SK-N-SH (cell line): ENCODE data around the gene MYO16. TPM values are rescaled to one million over a fixed set of nuclear protein-coding genes. Genes with fewer than 3 reads are reported as not detected.

Source experiments
- CTCF ChIA-PET: fragments of 300-600, 350-600 bp; formaldehyde crosslinking; extraction: SDS; loops from one replicate; lab custom pipeline; 2021; lab: Yijun Ruan, JAX
- POLR2A ChIA-PET: fragments of 350-600 bp; sonication (Branson Sonifier 250); formaldehyde crosslinking; extraction: SDS; loops from one replicate; lab custom pipeline; 2020; ENCODE audit warnings: antibody characterized with exemption, inconsistent platforms; lab: Yijun Ruan, JAX
- DNase-seq: peaks from one replicate; pipeline ENCODE4 v3.0.0; 2012
- H2AFZ ChIP-seq: fragments of 200-600 bp; sonication (generic); 2 replicates; pipeline ENCODE4 v1.8.1; 2016; ENCODE audit warnings: antibody characterized with exemption, mild to moderate bottlenecking, low read depth
- H3F3A ChIP-seq: fragments of 200-600 bp; sonication (generic); replicated peaks from 2 replicates; pipeline ENCODE3; 2016; ENCODE audit warnings: antibody characterized with exemption, mild to moderate bottlenecking; ENCODE audit not compliant: insufficient read depth
- H3K27ac ChIP-seq, 2 experiments: fragments of 200-500 bp in 1 of 2; fragments of 200-600 bp in 1 of 2; sonication (Bioruptor generic) in 1 of 2; sonication (generic), shearing (Covaris generic) in 1 of 2; 2 replicates each; pipeline versions ENCODE4 v1.5.1 to v1.6.1; 2014 to 2016; ENCODE audit warnings: low read depth in 2 of 2, inconsistent platforms in 1 of 2, low read length in 1 of 2, mild to moderate bottlenecking in 1 of 2, mixed read lengths in 1 of 2
- H3K27me3 ChIP-seq: fragments of 200-600 bp; sonication (generic), shearing (Covaris generic); 2 replicates; pipeline ENCODE4 v1.6.1; 2016; ENCODE audit warnings: mixed run types; ENCODE audit not compliant: insufficient read depth
- H3K36me3 ChIP-seq, 2 experiments: fragments of 200-500 bp in 1 of 2; fragments of 200-600 bp in 1 of 2; sonication (Bioruptor generic) in 1 of 2; sonication (generic) in 1 of 2; replicated peaks in 1 of 2; 2 replicates each; pipeline versions ENCODE3 to v1.5.1; 2014 to 2016; ENCODE audit warnings: low read length in 1 of 2, mild to moderate bottlenecking in 1 of 2; ENCODE audit not compliant: insufficient read depth in 2 of 2, control insufficient read depth in 1 of 2
- H3K4me1 ChIP-seq, 2 experiments: fragments of 200-500 bp in 1 of 2; fragments of 200-600 bp in 1 of 2; sonication (Bioruptor generic) in 1 of 2; sonication (generic), shearing (Covaris generic) in 1 of 2; 2 replicates each; pipeline versions ENCODE4 v1.5.1 to v1.6.1; 2014 to 2016; ENCODE audit warnings: low read depth in 1 of 2, low read length in 1 of 2, mixed run types in 1 of 2; ENCODE audit not compliant: insufficient read depth in 2 of 2, control insufficient read depth in 1 of 2
- H3K4me2 ChIP-seq: fragments of 200-600 bp; sonication (generic), shearing (Covaris generic); 2 replicates; pipeline ENCODE4 v1.6.1; 2017; ENCODE audit warnings: mixed run types
- H3K4me3 ChIP-seq, 2 experiments: fragments of 200-500 bp in 1 of 2; fragments of 200-600 bp in 1 of 2; sonication (Bioruptor generic) in 1 of 2; sonication (generic), shearing (Covaris generic) in 1 of 2; 2 replicates each; pipeline versions ENCODE4 v1.5.1 to v1.8.1; 2014 to 2016; ENCODE audit warnings: low read depth in 2 of 2, inconsistent platforms in 1 of 2, low read length in 1 of 2, mild to moderate bottlenecking in 1 of 2, mixed read lengths in 1 of 2, moderate library complexity in 1 of 2
- H3K79me2 ChIP-seq: fragments of 200-600 bp; sonication (generic); 2 replicates; pipeline ENCODE4 v1.8.1; 2017; ENCODE audit warnings: mild to moderate bottlenecking; ENCODE audit not compliant: insufficient read depth
- H3K9ac ChIP-seq: fragments of 200-600 bp; sonication (generic); 2 replicates; pipeline ENCODE4 v1.6.1; 2017; ENCODE audit warnings: mixed run types
- H3K9me2 ChIP-seq: fragments of 200-600 bp; sonication (generic); 2 replicates; pipeline ENCODE4 v1.6.1; 2017; ENCODE audit warnings: mixed run types
- H3K9me3 ChIP-seq: fragments of 200-600 bp; sonication (generic); 2 replicates; pipeline ENCODE4 v1.6.1; 2017; ENCODE audit warnings: mixed run types, mild to moderate bottlenecking, moderate library complexity
- H4K20me1 ChIP-seq: fragments of 200-600 bp; sonication (generic); 2 replicates; pipeline ENCODE4 v1.6.1; 2017; ENCODE audit warnings: mild to moderate bottlenecking, mixed run types; ENCODE audit not compliant: insufficient read depth
- ELF1 ChIP-seq: IDR thresholded peaks from 2 replicates; pipeline ENCODE4 v1.4.0; 2012
- EZH2phosphoT487 ChIP-seq: fragments of 200-600 bp; sonication (generic); IDR thresholded peaks from 2 replicates; pipeline ENCODE4 v1.6.1; 2017; ENCODE audit warnings: low read depth, mixed run types, mild to moderate bottlenecking, antibody characterized with exemption, moderate library complexity, borderline replicate concordance
- FOSL2 ChIP-seq: IDR thresholded peaks from 2 replicates; pipeline ENCODE4 v1.4.0; 2012; ENCODE audit warnings: low read depth, mild to moderate bottlenecking, moderate library complexity, borderline replicate concordance
- FOXJ3 ChIP-seq: sonication (generic); formaldehyde crosslinking; IDR thresholded peaks from 2 replicates; pipeline ENCODE4 v1.5.1; 2020; ENCODE audit warnings: mild to moderate bottlenecking, missing genetic modification reagents
- GATA2 ChIP-seq: sonication (generic); formaldehyde crosslinking; IDR thresholded peaks from 2 replicates; pipeline ENCODE4 v1.5.0; 2020; ENCODE audit warnings: mild to moderate bottlenecking, missing genetic modification reagents
- MAX ChIP-seq: IDR thresholded peaks from 2 replicates; pipeline ENCODE4 v1.4.0; 2012; ENCODE audit warnings: low read depth
- NFIC ChIP-seq: IDR thresholded peaks from 2 replicates; pipeline ENCODE4 v1.4.0; 2012; ENCODE audit warnings: borderline replicate concordance
- PBX3 ChIP-seq: IDR thresholded peaks from 2 replicates; pipeline ENCODE4; 2012
- RFX5 ChIP-seq: IDR thresholded peaks from 2 replicates; pipeline ENCODE4 v1.6.1; 2012; ENCODE audit warnings: mild to moderate bottlenecking, improper control_type of control experiment, low read length
- RXRA ChIP-seq: IDR thresholded peaks from 2 replicates; pipeline ENCODE4 v1.4.0; 2012; ENCODE audit warnings: low read depth, mild to moderate bottlenecking, borderline replicate concordance
- SMC3 ChIP-seq: IDR thresholded peaks from 2 replicates; pipeline ENCODE4 v1.6.1; 2012; ENCODE audit warnings: low read depth, low read length, improper control_type of control experiment
- TAF1 ChIP-seq: IDR thresholded peaks from 2 replicates; pipeline ENCODE4 v1.6.1; 2012; ENCODE audit warnings: low read depth, mild to moderate bottlenecking, low read length, moderate library complexity, borderline replicate concordance
- TCF12 ChIP-seq: IDR thresholded peaks from 2 replicates; pipeline ENCODE4 v1.4.0; 2012
- TEAD4 ChIP-seq: IDR thresholded peaks from 2 replicates; pipeline ENCODE4 v1.4.0; 2012; ENCODE audit warnings: mild to moderate bottlenecking, borderline replicate concordance; ENCODE audit not compliant: insufficient read depth
- USF1 ChIP-seq: IDR thresholded peaks from 2 replicates; pipeline ENCODE4 v1.4.0; 2012; ENCODE audit warnings: low read depth, borderline replicate concordance
- YY1 ChIP-seq: IDR thresholded peaks from 2 replicates; pipeline ENCODE4 v1.4.0; 2012; ENCODE audit warnings: low read depth, mild to moderate bottlenecking
- WGBS: methylation state at CpG from one replicate; pipeline ENCODE4 v1.1.6; 2017; ENCODE audit warnings: low lambda C conversion rate; 5-methylcytosine and 5-hydroxymethylcytosine counted together
- polyA plus RNA-seq, 3 experiments: library from polyadenylated mRNA; depleted of rRNA; stranded (reverse); fragments of >200 nt; gene quantifications; 2 replicates each; pipeline ENCODE4 v1.2.3, GENCODE V29; 2012
- TF ChIP-seq, protein P1 (sequence below): fragments of 150-350 bp; IDR thresholded peaks from 2 replicates; pipeline ENCODE4 v1.6.1; 2016; ENCODE audit warnings: mild to moderate bottlenecking, low read depth, low read length
- TF ChIP-seq, protein P2 (sequence below): fragments of 150-350 bp; IDR thresholded peaks from 2 replicates; pipeline ENCODE4 v1.6.1; 2017; ENCODE audit warnings: antibody characterized with exemption, low read length, low read depth, borderline replicate concordance

Gene MYO16
- polyA plus RNA-seq, 1 of the 3 experiments (the other 2 are of a cell fraction): 0.07 TPM

DNA sequence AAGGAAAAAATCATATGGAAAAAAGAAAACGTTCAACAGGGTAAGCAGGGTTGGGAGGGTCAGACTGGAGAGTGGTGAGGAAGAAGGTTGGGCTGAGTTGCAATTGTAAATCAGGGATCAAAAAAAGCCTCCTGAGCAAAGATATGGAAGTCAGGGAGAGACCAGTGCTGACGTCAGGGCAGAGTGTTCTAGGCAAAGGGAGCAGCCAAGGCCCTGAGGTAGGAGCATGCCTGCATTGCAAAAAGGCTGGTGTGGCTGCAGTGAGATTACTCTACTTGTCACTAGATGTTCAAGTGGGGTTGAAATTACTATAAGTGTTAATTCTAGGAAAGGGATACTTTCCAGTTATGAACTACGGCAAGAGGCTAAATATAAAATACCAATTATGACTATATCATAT, 562.0 kb downstream of the MYO16 start (continued):
- TF ChIP-seq EZH2phosphoT487: no peak
- TF ChIP-seq YY1: no peak
- TF ChIP-seq PBX3: no peak
- TF ChIP-seq RXRA: no peak
- TF ChIP-seq USF1: no peak

DNA sequence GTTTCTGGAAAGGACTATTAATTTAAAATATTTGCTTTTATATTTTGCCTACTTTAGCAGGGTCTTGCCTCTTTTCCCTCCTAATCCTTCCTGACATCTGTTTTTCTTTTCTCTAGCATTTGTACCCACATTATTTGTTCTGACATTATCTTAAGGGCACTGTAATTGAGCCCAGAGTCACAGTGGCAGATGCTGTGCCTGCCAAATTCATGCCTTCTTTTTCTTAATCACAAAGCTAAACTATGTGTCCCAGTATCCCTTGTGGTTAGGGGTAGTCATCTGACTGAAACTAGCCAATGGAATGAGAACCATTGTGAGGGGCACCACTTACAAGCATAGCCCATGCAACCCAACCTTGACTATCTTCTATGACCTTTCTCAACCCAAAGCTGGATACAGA, 562.9 kb downstream of the MYO16 start:
- Histone ChIP-seq H3K9ac (no peak overlapping the region), H3K27ac (peak overlapping the region in 1 of 2 experiments; percentile 22; a peak in 1 of 4 replicates), H3K4me3 (no peak overlapping the region), H3K4me1 (peaks cover 0 to 5% of the 10 kb centered on the region in 2 experiments; a peak in 2 of 4 replicates), H3K79me2 (no peaks in the 10 kb centered on the region), H4K20me1 (no peaks in the 10 kb centered on the region), H3K27me3 (no peaks in the 10 kb centered on the region), H3F3A (no peaks in the 10 kb centered on the region), H3K36me3 (no peaks in the 10 kb centered on the region), H3K9me2 (no peaks in the 10 kb centered on the region), H2AFZ (no peak overlapping the region), H3K9me3 (no peaks in the 10 kb centered on the region), H3K4me2 (no peak overlapping the region)
- TF ChIP-seq GATA2 (CRISPR knock-in tag) (0 out of 2 replicates have a peak, but pooled peaks have one; percentile 30), MAX (no peak), FOSL2 (no peak), FOXJ3 (CRISPR knock-in tag) (no peak)
- TF ChIP-seq, protein P1, sequence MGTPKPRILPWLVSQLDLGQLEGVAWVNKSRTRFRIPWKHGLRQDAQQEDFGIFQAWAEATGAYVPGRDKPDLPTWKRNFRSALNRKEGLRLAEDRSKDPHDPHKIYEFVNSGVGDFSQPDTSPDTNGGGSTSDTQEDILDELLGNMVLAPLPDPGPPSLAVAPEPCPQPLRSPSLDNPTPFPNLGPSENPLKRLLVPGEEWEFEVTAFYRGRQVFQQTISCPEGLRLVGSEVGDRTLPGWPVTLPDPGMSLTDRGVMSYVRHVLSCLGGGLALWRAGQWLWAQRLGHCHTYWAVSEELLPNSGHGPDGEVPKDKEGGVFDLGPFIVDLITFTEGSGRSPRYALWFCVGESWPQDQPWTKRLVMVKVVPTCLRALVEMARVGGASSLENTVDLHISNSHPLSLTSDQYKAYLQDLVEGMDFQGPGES: no peak
- POLR2A ChIA-PET: no interaction called here
- CTCF ChIA-PET: interaction anchor here (0.7 kb wide), 1 partner anchor 474 kb away, joined by 3 read pairs; no protein-coding TSS in a partner anchor
- no peak for DNase-seq

- 91% methylated on average over 9 of the region's 9 CpGs for WGBS
- H3K79me2 ChIP-seq: no peaks in the 10 kb centered on the region
- H3K4me2 ChIP-seq: no peak overlapping the region
- H4K20me1 ChIP-seq: no peaks in the 10 kb centered on the region
- H3F3A ChIP-seq: no peaks in the 10 kb centered on the region
- ChIA-PET POLR2A (no interaction called here), CTCF (interaction anchor here (0.8 to 2.5 kb wide), 4 partner anchors 9 to 236 kb away, joined by 3 to 9 read pairs (median 3); no protein-coding TSS in a partner anchor)
- DNase-seq: no peak
- no peaks in the 10 kb centered on the region for H3K36me3 ChIP-seq
- H3K9me3 ChIP-seq: no peaks in the 10 kb centered on the region
- H2AFZ ChIP-seq: no peak overlapping the region
- TF ChIP-seq EZH2phosphoT487 (no peak), TEAD4 (no peak), USF1 (no peak), ELF1 (no peak), TCF12 (no peak), SMC3 (no peak), RFX5 (no peak), RXRA (no peak), TAF1 (no peak), NFIC (no peak), PBX3 (no peak)
- TF ChIP-seq, protein P2, sequence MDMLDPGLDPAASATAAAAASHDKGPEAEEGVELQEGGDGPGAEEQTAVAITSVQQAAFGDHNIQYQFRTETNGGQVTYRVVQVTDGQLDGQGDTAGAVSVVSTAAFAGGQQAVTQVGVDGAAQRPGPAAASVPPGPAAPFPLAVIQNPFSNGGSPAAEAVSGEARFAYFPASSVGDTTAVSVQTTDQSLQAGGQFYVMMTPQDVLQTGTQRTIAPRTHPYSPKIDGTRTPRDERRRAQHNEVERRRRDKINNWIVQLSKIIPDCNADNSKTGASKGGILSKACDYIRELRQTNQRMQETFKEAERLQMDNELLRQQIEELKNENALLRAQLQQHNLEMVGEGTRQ: no peak
- no peak overlapping the region for H3K4me3 ChIP-seq
- no peak overlapping the region for H3K9ac ChIP-seq
- H3K27ac ChIP-seq: no peak overlapping the region
- H3K27me3 ChIP-seq: no peaks in the 10 kb centered on the region
- no peaks in the 10 kb centered on the region for H3K9me2 ChIP-seq
- H3K4me1 ChIP-seq: peaks cover 0 to 12% of the 10 kb centered on the region in 2 experiments; a peak in 2 of 4 replicates
Observed at GRCh38 chr13:109196948-109197347, 567.5 kb downstream of the MYO16 start.
